Tibial nerve (tissue), 4 donors: ENCODE measurements around the gene SCN4B.

Experiments
- CTCF ChIP-seq, 5 experiments: fragments of 200-600 bp in 3 of 5; fragments of 450-650 bp in 2 of 5; sonication (generic) in 3 of 5; IDR thresholded peaks; one replicate each; pipeline ENCODE4 v1.5.1; 2016 to 2019; ENCODE audit warnings: antibody characterized with exemption in 5 of 5, mild to moderate bottlenecking in 3 of 5, moderate library complexity in 2 of 5
- EP300 ChIP-seq, 2 donors: sonication (generic); formaldehyde crosslinking; IDR thresholded peaks; one replicate each; pipeline ENCODE4 v1.6.1; 2017; ENCODE audit warnings: antibody characterized with exemption in 2 of 2, mild to moderate bottlenecking in 1 of 2
- POLR2A ChIP-seq, 2 donors: fragments of 450-650 bp; IDR thresholded peaks; one replicate each; pipeline ENCODE4 v1.6.1; 2017; ENCODE audit warnings: antibody characterized with exemption in 2 of 2, mild to moderate bottlenecking in 2 of 2, moderate library complexity in 2 of 2

DNA sequence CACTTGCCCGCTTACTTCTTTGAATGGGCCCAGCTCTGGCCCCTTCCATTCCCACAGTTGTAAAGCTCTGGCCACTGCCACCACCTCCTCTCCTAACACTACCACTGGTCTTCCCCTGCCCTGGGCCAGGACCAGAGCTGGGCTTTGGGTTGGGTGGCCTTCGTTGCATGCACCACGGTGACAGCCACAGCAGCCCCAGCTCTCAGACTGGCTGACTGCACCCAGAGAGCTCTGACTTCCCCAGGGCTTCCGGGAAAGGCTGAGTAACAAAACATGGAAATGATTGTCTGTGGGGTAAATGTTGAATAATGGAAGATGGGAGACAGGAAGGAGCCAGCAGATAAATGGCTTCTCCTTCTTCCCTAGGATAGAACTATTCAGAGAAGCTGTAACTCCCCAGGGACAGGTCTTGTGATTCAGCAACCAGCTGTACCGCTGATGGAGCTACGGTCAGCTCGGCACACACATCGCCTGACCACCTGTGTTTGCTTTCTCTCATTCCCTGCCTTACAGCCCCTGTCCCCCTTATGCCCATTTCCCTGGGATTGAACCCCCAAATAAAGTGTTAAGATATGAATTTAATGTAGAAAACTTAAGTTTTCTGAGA lies 27.6 kb downstream of the SCN4B start:
- TF ChIP-seq POLR2A (IDR thresholded peaks at IDR 0.05) = no peak
- TF ChIP-seq CTCF (IDR thresholded peaks at IDR 0.05) = no peak
- no peak for TF ChIP-seq EP300 (IDR thresholded peaks at IDR 0.05)
